ENCODE measurements around the gene MIEF1. TPM values are rescaled to one million over a fixed set of nuclear protein-coding genes. Genes with fewer than 3 reads are reported as not detected.

The MIEF1 gene
- total and polyA plus RNA-seq, 7 experiments from 2014 or later = 17.5 to 42.3 (median 33.2) TPM

DNA sequence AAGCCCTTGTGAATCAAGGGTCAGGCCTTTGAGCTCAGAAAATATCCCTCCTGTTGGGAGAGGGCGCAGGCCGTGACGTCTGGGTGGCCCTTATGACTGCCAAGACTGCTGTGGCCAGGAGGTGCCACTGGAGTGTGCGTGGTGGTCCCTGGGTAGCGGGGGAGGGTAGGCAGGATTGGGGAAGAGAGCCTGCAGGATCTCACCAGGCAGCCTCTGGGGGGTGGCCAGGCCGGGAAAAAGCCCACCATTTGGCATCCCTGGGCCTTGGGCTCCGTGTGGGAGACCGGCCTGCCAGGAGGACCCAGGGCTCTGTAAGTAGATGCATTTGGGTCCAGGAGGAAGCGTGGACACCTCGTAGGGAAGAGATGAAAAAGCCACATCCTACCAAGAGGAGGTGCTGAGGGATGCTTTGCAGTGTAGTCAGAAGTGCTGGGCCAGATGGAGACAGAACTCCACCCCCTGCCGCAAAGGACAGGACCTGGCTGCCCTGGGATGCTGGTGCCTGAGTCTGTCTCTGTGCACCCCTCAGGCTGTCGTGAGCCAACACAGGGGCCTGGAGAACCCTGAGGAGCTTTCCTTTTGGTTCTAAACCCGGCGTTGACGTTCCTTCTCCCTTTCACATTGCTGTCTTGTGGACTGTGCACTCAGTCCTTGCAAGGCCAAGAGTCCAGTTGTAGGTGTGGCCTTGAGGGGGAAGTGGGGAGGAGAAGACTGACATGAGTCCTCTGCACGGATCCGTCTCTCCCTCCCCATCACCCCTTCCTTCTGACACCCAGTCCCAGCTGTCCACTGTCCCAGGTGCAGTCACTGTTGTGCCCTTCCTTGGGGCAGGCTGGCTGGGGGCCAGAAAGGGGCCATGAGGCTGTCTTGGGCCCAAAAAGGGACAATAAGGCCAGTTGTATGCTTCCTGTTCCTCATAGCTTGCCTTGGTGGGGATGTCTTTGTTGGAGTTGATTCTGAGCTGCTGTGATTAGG, 12.7 kb upstream of the MIEF1 start:
- H3K27ac Mint-ChIP-seq = peak overlapping the region in 2 of 9 donors; percentile 82 to 88
- H3K27me3 ChIP-seq (ENCODE audit: control insufficient read depth in 2 of 2, insufficient read depth in 2 of 2, low read length in 2 of 2) = no peaks in the 10 kb centered on the region
- no peaks in the 10 kb centered on the region for H3K9me3 Mint-ChIP-seq
- H3K4me1 ChIP-seq (ENCODE audit: control insufficient read depth in 2 of 2, insufficient read depth in 2 of 2, low read length in 2 of 2) = no peaks in the 10 kb centered on the region
- ChIA-PET CTCF (interaction anchor here (0.6 to 2.4 kb wide), 5 partner anchors 21 to 906 kb away, joined by 3 to 13 read pairs (median 4); partner anchors contain the start of gene TAB1), POLR2A (interaction anchor here (0.6 to 2.5 kb wide), 6 partner anchors 13 to 166 kb away, joined by 3 to 14 read pairs (median 4); partner anchors contain the start of genes ATF4, MIEF1 and RPS19BP1)
- H3K4me1 Mint-ChIP-seq = peaks cover 6 to 14% (median 11%) of the 10 kb centered on the region in 7 donors
- intact Hi-C loops (cut with micrococcal nuclease) = loop anchor here in 1 of 2 donors (1.0 to 5.0 kb wide), 4 partner anchors 13 to 90 kb away; partner anchors contain the start of genes MIEF1 and TAB1
- no peaks in the 10 kb centered on the region for H3K9me3 ChIP-seq (ENCODE audit: control insufficient read depth in 2 of 3, low read length in 3 of 3)
- H3K27ac ChIP-seq (ENCODE audit: low read depth, low read length) = no peak overlapping the region
- ATAC-seq = no peak
- H3K4me3 Mint-ChIP-seq = peak overlapping the region in 1 of 10 donors; percentile 59
- DNase-seq = no peak
- H3K36me3 ChIP-seq (ENCODE audit: control insufficient read depth in 2 of 3, insufficient read depth in 3 of 3, low read length in 3 of 3) = no peaks in the 10 kb centered on the region
- no peak overlapping the region for H3K4me3 ChIP-seq (ENCODE audit: low read length)
- H3K27me3 Mint-ChIP-seq = peaks cover 0 to 2% (median 0%) of the 10 kb centered on the region in 5 donors
- H3K36me3 Mint-ChIP-seq = no peaks in the 10 kb centered on the region

DNA sequence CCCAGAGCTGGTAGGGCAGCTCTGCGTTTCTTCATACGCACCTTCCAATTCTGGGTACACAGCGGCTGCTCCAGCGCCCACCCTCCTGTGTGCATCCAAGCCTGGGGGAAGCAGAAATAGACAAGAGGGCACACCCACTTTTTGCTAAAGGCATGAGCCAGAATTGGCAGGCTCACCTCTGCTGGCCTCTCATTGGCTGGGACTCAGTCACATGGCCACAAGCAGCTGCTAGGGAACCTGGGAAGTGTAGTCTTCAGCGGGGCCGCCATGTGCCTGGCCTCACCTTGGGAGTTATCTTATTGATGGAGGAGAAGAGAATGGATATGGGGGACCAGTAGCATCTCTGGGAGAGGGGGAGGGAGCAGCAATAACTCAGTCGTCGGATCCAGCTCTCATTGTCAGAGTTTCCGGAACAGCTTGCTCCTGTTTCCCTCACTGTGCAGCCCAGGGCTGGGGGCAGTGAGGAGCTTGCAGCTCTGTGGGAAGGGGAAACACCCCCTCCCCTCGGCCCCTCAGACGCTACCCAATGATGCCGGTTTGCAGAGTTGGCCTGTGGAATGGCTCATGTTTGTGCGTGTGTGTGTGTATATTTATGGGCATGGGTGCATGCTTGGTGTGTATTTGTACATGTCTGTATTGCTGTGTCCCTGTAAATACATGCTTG, 11.8 kb upstream of the MIEF1 start:
- CTCF ChIA-PET = interaction anchor here (0.6 to 2.4 kb wide), 11 partner anchors 11 to 905 kb away, joined by 3 to 13 read pairs (median 3); partner anchors contain the start of genes ATF4 and TAB1
- peaks cover 6 to 17% (median 14%) of the 10 kb centered on the region in 7 donors for H3K4me1 Mint-ChIP-seq

DNA sequence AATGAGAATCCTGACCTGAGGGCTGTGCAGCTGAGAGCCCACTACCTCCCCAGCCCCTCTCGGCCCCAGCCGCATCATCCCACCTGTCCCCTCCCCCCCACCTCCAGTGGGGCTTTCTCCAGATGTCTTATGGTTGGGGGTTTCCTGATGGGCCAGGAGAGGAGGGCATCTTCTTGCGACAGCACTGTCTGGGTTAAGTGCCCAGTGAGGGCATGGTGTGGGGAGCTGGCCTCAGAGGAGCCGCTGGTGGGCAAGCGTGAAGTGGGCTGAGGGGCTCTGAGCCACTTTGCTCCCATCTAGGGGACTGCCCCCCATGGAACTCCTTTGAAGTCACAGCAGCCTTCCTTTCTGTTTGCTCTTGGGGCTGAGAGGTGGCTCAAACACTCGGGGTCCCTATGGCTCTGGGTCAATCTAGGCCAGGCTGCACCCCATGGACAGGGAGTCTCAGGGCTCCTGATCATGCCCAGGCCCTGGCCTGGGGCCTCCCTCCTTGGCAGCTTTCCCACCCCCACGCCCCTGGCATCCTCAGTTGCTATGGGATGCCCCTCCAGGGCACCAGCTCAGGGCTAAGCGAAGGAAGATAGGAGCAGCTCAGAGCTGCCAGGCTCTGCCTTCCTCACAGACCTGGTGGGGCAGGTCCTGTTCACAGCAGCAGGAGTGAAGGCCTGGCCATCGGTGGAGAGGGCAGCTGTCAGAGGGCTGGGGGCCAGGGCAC, 11.0 kb upstream of the MIEF1 start:
- Histone ChIP-seq H3K27ac (ENCODE audit: low read depth, low read length) (no peak overlapping the region), H3K36me3 (ENCODE audit: control insufficient read depth in 2 of 3, insufficient read depth in 3 of 3, low read length in 3 of 3) (no peaks in the 10 kb centered on the region), H3K4me1 (ENCODE audit: control insufficient read depth in 2 of 2, insufficient read depth in 2 of 2, low read length in 2 of 2) (no peaks in the 10 kb centered on the region), H3K4me3 (ENCODE audit: low read length) (no peak overlapping the region), H3K27me3 (ENCODE audit: control insufficient read depth in 2 of 2, insufficient read depth in 2 of 2, low read length in 2 of 2) (no peaks in the 10 kb centered on the region), H3K9me3 (ENCODE audit: control insufficient read depth in 2 of 3, low read length in 3 of 3) (no peaks in the 10 kb centered on the region)
- Mint-ChIP-seq H3K27me3 (no peaks in the 10 kb centered on the region), H3K4me1 (peaks cover 7 to 18% (median 16%) of the 10 kb centered on the region in 7 donors), H3K4me3 (no peak overlapping the region), H3K36me3 (no peaks in the 10 kb centered on the region), H3K27ac (no peak overlapping the region), H3K9me3 (no peaks in the 10 kb centered on the region)
- intact Hi-C loops (cut with micrococcal nuclease) = loop anchor here in 1 of 2 donors (1.0 to 5.0 kb wide), 4 partner anchors 11 to 92 kb away; partner anchors contain the start of genes MIEF1 and TAB1
- ChIA-PET POLR2A (interaction anchor here (0.6 to 2.5 kb wide), 7 partner anchors 11 to 91 kb away, joined by 3 to 14 read pairs (median 3); partner anchors contain the start of genes MIEF1 and TAB1), CTCF (interaction anchor here (0.8 to 2.4 kb wide), 8 partner anchors 12 to 525 kb away, joined by 3 to 13 read pairs (median 4); partner anchors contain the start of genes ATF4 and TAB1)
- DNase-seq = no peak
- no peak for ATAC-seq

More for the DNA sequence above, 11.8 kb upstream of the MIEF1 start:
- H3K27me3 ChIP-seq (ENCODE audit: control insufficient read depth in 2 of 2, insufficient read depth in 2 of 2, low read length in 2 of 2) = no peaks in the 10 kb centered on the region
- POLR2A ChIA-PET = interaction anchor here (0.6 to 2.5 kb wide), 8 partner anchors 11 to 165 kb away, joined by 3 to 14 read pairs (median 3); partner anchors contain the start of genes ATF4, MIEF1 and RPS19BP1
- Mint-ChIP-seq H3K27ac (peak overlapping the region in 2 of 9 donors; percentile 82 to 88), H3K36me3 (no peaks in the 10 kb centered on the region), H3K4me3 (peak overlapping the region in 1 of 10 donors; percentile 59), H3K9me3 (no peaks in the 10 kb centered on the region), H3K27me3 (no peaks in the 10 kb centered on the region)
- H3K36me3 ChIP-seq (ENCODE audit: control insufficient read depth in 2 of 3, insufficient read depth in 3 of 3, low read length in 3 of 3) = no peaks in the 10 kb centered on the region
- no peaks in the 10 kb centered on the region for H3K4me1 ChIP-seq (ENCODE audit: control insufficient read depth in 2 of 2, insufficient read depth in 2 of 2, low read length in 2 of 2)
- no peaks in the 10 kb centered on the region for H3K9me3 ChIP-seq (ENCODE audit: control insufficient read depth in 2 of 3, low read length in 3 of 3)
- H3K27ac ChIP-seq (ENCODE audit: low read depth, low read length) = no peak overlapping the region
- DNase-seq = peak; percentile 43 to 83 (median 69)
- ATAC-seq = peak; percentile 97
- no peak overlapping the region for H3K4me3 ChIP-seq (ENCODE audit: low read length)
- intact Hi-C loops (cut with micrococcal nuclease) = loop anchor here in 1 of 2 donors (1.0 to 5.0 kb wide), 4 partner anchors 12 to 91 kb away; partner anchors contain the start of genes MIEF1 and TAB1

DNA sequence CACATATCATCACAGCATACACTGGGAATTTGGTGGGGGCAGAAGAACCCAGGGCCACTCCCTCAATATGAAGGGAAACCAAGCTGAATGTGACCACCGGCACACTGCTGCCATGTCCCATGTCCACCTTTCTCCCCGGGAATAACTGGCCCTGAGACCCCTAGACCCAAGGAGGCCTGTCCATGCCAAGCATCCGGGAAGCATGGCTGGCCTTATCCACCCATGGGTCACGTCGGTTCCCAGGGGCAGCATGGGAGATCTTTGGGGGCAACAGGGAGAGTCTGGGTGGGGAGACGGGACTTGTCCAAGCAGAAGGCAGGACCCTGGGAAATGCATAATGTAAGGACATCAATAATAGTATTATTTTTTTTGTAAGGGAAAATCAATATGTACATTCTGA, 10.4 kb upstream of the MIEF1 start:
- Mint-ChIP-seq H3K27me3 (no peaks in the 10 kb centered on the region), H3K9me3 (no peaks in the 10 kb centered on the region), H3K4me3 (no peak overlapping the region), H3K4me1 (peaks cover 12 to 24% (median 18%) of the 10 kb centered on the region in 7 donors), H3K36me3 (no peaks in the 10 kb centered on the region), H3K27ac (no peak overlapping the region)
- no peaks in the 10 kb centered on the region for H3K36me3 ChIP-seq (ENCODE audit: control insufficient read depth in 2 of 3, insufficient read depth in 3 of 3, low read length in 3 of 3)
- ChIA-PET POLR2A (interaction anchor here (1.2 to 2.5 kb wide), 3 partner anchors 9 to 25 kb away, joined by 3 to 14 read pairs (median 7); partner anchors contain the start of gene MIEF1), CTCF (interaction anchor here (0.9 to 2.4 kb wide), 2 partner anchors 38 to 525 kb away, joined by 4 to 13 read pairs; no protein-coding TSS in a partner anchor)
- H3K27me3 ChIP-seq (ENCODE audit: control insufficient read depth in 2 of 2, insufficient read depth in 2 of 2, low read length in 2 of 2) = no peaks in the 10 kb centered on the region
- no peak overlapping the region for H3K27ac ChIP-seq (ENCODE audit: low read depth, low read length)
- intact Hi-C loops (cut with micrococcal nuclease) = loop anchor here in 1 of 2 donors (5.0 kb wide), 2 partner anchors 54 to 79 kb away; no protein-coding TSS in a partner anchor
- no peaks in the 10 kb centered on the region for H3K9me3 ChIP-seq (ENCODE audit: control insufficient read depth in 2 of 3, low read length in 3 of 3)
- no peak overlapping the region for H3K4me3 ChIP-seq (ENCODE audit: low read length)
- DNase-seq (no peak), ATAC-seq (no peak)
- H3K4me1 ChIP-seq (ENCODE audit: control insufficient read depth in 2 of 2, insufficient read depth in 2 of 2, low read length in 2 of 2) = no peaks in the 10 kb centered on the region

DNA sequence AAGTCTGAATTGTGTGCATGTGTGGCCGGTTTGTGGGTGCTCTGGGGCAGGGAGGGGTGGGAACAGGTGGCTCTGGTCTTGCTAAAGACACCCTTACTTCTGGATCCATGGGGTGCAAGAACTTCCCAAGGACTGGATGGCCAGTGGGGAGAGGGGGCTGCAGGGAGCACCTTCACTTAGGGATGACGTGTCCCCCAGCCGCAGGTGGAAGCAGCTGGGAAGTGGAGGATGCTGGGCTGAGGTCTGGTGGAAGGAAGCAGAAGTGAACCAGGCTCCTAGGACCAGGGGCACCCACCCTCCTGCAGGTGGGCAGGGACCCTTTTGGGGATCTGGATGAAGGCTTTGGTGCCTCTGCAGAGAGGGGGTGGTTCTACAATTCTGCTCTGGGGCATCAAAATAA, 9.9 kb upstream of the MIEF1 start:
- Histone ChIP-seq H3K9me3 (ENCODE audit: control insufficient read depth in 2 of 3, low read length in 3 of 3) (no peaks in the 10 kb centered on the region), H3K27me3 (ENCODE audit: control insufficient read depth in 2 of 2, insufficient read depth in 2 of 2, low read length in 2 of 2) (no peaks in the 10 kb centered on the region), H3K36me3 (ENCODE audit: control insufficient read depth in 2 of 3, insufficient read depth in 3 of 3, low read length in 3 of 3) (no peaks in the 10 kb centered on the region), H3K4me1 (ENCODE audit: control insufficient read depth in 2 of 2, insufficient read depth in 2 of 2, low read length in 2 of 2) (no peaks in the 10 kb centered on the region), H3K4me3 (ENCODE audit: low read length) (no peak overlapping the region), H3K27ac (ENCODE audit: low read depth, low read length) (no peak overlapping the region)
- POLR2A ChIA-PET = interaction anchor here (0.8 to 3.1 kb wide), 5 partner anchors 8 to 176 kb away, joined by 3 to 31 read pairs (median 4); no protein-coding TSS in a partner anchor
- CTCF ChIA-PET = interaction anchor here (2.4 to 7.3 kb wide), 3 partner anchors 38 to 533 kb away, joined by 13 to 120 read pairs (median 14); partner anchors contain the start of gene RPS19BP1
- Mint-ChIP-seq H3K36me3 (no peaks in the 10 kb centered on the region), H3K4me1 (peaks cover 12 to 25% (median 18%) of the 10 kb centered on the region in 7 donors), H3K9me3 (no peaks in the 10 kb centered on the region), H3K27ac (no peak overlapping the region), H3K27me3 (no peaks in the 10 kb centered on the region), H3K4me3 (no peak overlapping the region)
- intact Hi-C loops (cut with micrococcal nuclease) = loop anchor here in 1 of 2 donors (5.0 kb wide), 2 partner anchors 55 to 80 kb away; no protein-coding TSS in a partner anchor
- ATAC-seq = no peak
- DNase-seq = no peak
